HepG2 (cell line): Measurements from ENCODE around the gene CHADL. TPM values are rescaled to one million over a fixed set of nuclear protein-coding genes. Genes with fewer than 3 reads are reported as not detected.

ENCODE experiments used
- ARNT ChIP-seq: fragments of 450-650 bp; IDR thresholded peaks from 2 replicates; pipeline ENCODE4 v1.6.1; 2017
- CBX1 ChIP-seq: IDR thresholded peaks from one replicate; pipeline ENCODE4 v1.6.1; 2016; ENCODE audit warnings: antibody characterized with exemption, low read depth
- CHD2 ChIP-seq: IDR thresholded peaks from 2 replicates; pipeline ENCODE4 v1.6.1; 2011; ENCODE audit warnings: low read depth, low read length, improper control_type of control experiment
- KDM2A ChIP-seq: sonication (generic); formaldehyde crosslinking; IDR thresholded peaks from 2 replicates; pipeline ENCODE4 v1.4.0; 2020; ENCODE audit warnings: low read depth, missing genetic modification reagents, borderline replicate concordance
- KLF13 ChIP-seq: sonication (generic); formaldehyde crosslinking; IDR thresholded peaks from 2 replicates; pipeline ENCODE4 v1.4.0; 2020; ENCODE audit warnings: mild to moderate bottlenecking, missing genetic modification reagents
- MBD4 ChIP-seq: IDR thresholded peaks from 2 replicates; pipeline ENCODE4 v1.6.1; 2012; ENCODE audit warnings: low read length, inconsistent platforms, borderline replicate concordance
- MXI1 ChIP-seq: IDR thresholded peaks from 3 replicates; pipeline ENCODE4 v1.6.1; 2012; ENCODE audit warnings: low read depth, low read length, inconsistent platforms, borderline replicate concordance
- NKX3-1 ChIP-seq: sonication (generic); formaldehyde crosslinking; IDR thresholded peaks from 2 replicates; pipeline ENCODE4 v1.5.0; 2020; ENCODE audit warnings: missing genetic modification reagents
- PAWR ChIP-seq: sonication (generic); formaldehyde crosslinking; IDR thresholded peaks from 2 replicates; pipeline ENCODE4 v1.4.0; 2020; ENCODE audit warnings: missing genetic modification reagents, mild to moderate bottlenecking, borderline replicate concordance
- SOX6 ChIP-seq, 2 experiments: fragments of 450-650 bp in 1 of 2; sonication (generic) in 1 of 2; formaldehyde crosslinking in 1 of 2; IDR thresholded peaks; 2 replicates each; pipeline versions ENCODE4 v1.4.0 to v1.6.1; 2017 to 2020; ENCODE audit warnings: antibody characterized with exemption in 1 of 2, mild to moderate bottlenecking in 1 of 2, missing genetic modification reagents in 1 of 2
- SP2 ChIP-seq: sonication (generic); formaldehyde crosslinking; IDR thresholded peaks from 2 replicates; pipeline ENCODE4 v1.5.1; 2020; ENCODE audit warnings: mild to moderate bottlenecking, missing genetic modification reagents
- SP4 ChIP-seq: sonication (generic); formaldehyde crosslinking; IDR thresholded peaks from 2 replicates; pipeline ENCODE4 v1.8.1; 2023; ENCODE audit warnings: mild to moderate bottlenecking, missing genetic modification reagents
- SRSF1 ChIP-seq: fragments of 200-400 bp; formaldehyde crosslinking; optimal IDR thresholded peaks from 2 replicates; pipeline ENCODE3; 2017; ENCODE audit warnings: mild to moderate bottlenecking, low read depth, low read length, moderate library complexity
- SRSF9 ChIP-seq: fragments of 200-400 bp; formaldehyde crosslinking; IDR thresholded peaks from 2 replicates; pipeline ENCODE4 v1.6.1; 2018; ENCODE audit warnings: borderline replicate concordance, mild to moderate bottlenecking, low read depth, low read length; ENCODE audit not compliant: insufficient read depth, poor library complexity, severe bottlenecking
- ZNF546 ChIP-seq: sonication (generic); formaldehyde crosslinking; conservative IDR thresholded peaks from 2 replicates; pipeline ENCODE4 v1.8.1; 2023; ENCODE audit warnings: mild to moderate bottlenecking, missing genetic modification reagents
- ZNF563 ChIP-seq: sonication (generic); formaldehyde crosslinking; IDR thresholded peaks from 2 replicates; pipeline ENCODE4 v1.8.0; 2022; ENCODE audit warnings: mild to moderate bottlenecking, moderate library complexity, missing genetic modification reagents
- ZNF572 ChIP-seq: sonication (generic); formaldehyde crosslinking; IDR thresholded peaks from 2 replicates; pipeline ENCODE4 v1.5.1; 2020; ENCODE audit warnings: mild to moderate bottlenecking, missing genetic modification reagents
- ZNF749 ChIP-seq: sonication (generic); formaldehyde crosslinking; IDR thresholded peaks from 2 replicates; pipeline ENCODE4 v1.8.0; 2022; ENCODE audit warnings: mild to moderate bottlenecking, missing genetic modification reagents, moderate library complexity, borderline replicate concordance
- ZNF879 ChIP-seq: sonication (generic); formaldehyde crosslinking; IDR thresholded peaks from 2 replicates; pipeline ENCODE4 v1.8.1; 2023; ENCODE audit warnings: missing genetic modification reagents
- ZSCAN25 ChIP-seq: sonication (generic); formaldehyde crosslinking; IDR thresholded peaks from 2 replicates; pipeline ENCODE4 v1.8.0; 2022; ENCODE audit warnings: mild to moderate bottlenecking, missing genetic modification reagents
- polyA plus RNA-seq, 8 experiments: library from polyadenylated mRNA; depleted of rRNA in 3 of 8; stranded (reverse) in 7 of 8; unstranded in 1 of 8; fragments of >200 nt; fragmentation: Illumina TruSeq in 4 of 8; extraction: Trizol in 4 of 8; gene quantifications; 2 replicates each; pipeline versions ENCODE4 v1.2.1 to v1.2.3, GENCODE V29; 2011 to 2016; ENCODE audit warnings: low read depth in 4 of 8, missing spikeins in 1 of 8, mixed read lengths in 1 of 8; ENCODE audit not compliant: insufficient read depth in 1 of 8
- total RNA-seq, 5 experiments: library from RNA; depleted of rRNA; stranded (reverse); fragments of >200 nt; fragmentation: Illumina TruSeq; extraction: Trizol; gene quantifications; 2 replicates each; pipeline ENCODE4 v1.2.3, GENCODE V29; 2016; ENCODE audit warnings: low read depth in 1 of 5
- TF ChIP-seq, protein P1 (sequence below): sonication (generic); formaldehyde crosslinking; IDR thresholded peaks from 2 replicates; pipeline ENCODE4 v1.4.0; 2020; ENCODE audit warnings: low read depth, missing genetic modification reagents
- TF ChIP-seq, protein P2 (sequence below): sonication (generic); formaldehyde crosslinking; IDR thresholded peaks from 2 replicates; pipeline ENCODE4 v1.5.0; 2020; ENCODE audit warnings: mild to moderate bottlenecking, low read depth, missing genetic modification reagents, borderline replicate concordance
- TF ChIP-seq, protein P3 (sequence below): sonication (generic); formaldehyde crosslinking; IDR thresholded peaks from 2 replicates; pipeline ENCODE4 v1.5.0; 2020; ENCODE audit warnings: missing genetic modification reagents

Gene CHADL
- total and polyA plus RNA-seq, 2 of the 13 experiments (the other 11 are each of a cell fraction or from before 2014, with no cell fraction given), result 2.8 to 8.1 TPM

DNA sequence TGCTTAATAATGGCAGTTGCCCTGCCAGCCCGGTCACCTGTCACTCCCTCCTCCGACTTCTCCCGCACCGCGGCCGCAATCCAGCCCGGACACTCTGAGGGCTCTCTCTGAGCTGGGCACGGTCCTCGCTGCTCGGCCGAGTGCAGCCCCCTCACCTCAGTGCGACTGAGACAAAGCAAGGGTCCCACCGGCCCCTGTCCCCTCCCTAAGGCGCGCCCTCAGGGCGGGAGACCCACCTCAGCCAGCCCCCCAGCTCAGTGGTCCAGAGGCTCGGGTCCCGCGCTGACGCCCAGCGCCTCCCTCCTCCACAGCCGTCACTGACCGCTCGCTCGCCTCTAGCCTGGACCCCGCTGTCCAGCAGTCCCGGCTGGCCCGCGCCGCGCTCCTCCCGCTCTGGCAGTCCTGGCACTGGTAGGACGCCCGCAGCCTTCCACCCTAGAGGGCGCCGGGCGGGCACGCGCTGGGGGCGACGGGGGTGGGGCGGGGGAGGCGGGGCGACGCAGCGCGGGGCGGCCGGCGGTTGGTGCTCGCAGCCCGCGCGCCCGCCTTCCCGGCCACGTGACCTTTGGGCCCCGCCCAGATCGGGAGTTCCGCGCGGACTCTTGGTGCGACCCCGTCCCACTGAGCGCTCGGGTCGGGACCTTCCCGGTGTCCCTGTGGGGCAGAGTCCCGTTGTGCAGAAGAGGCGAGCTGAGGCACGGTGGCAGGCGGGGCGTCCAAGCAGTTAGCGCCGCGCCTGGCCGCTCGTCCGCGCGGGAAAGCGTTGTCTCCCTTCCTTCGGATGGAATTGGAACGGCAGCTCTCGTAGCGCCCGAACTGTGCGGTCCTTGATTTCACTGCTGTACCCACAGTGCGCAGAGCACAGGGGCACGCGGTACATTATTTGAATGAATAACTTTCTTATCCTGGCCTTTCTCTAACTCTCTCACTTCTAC, 43.4 kb downstream of the CHADL start (continued):
- no peak for TF ChIP-seq CBX1
- TF ChIP-seq, protein P1, sequence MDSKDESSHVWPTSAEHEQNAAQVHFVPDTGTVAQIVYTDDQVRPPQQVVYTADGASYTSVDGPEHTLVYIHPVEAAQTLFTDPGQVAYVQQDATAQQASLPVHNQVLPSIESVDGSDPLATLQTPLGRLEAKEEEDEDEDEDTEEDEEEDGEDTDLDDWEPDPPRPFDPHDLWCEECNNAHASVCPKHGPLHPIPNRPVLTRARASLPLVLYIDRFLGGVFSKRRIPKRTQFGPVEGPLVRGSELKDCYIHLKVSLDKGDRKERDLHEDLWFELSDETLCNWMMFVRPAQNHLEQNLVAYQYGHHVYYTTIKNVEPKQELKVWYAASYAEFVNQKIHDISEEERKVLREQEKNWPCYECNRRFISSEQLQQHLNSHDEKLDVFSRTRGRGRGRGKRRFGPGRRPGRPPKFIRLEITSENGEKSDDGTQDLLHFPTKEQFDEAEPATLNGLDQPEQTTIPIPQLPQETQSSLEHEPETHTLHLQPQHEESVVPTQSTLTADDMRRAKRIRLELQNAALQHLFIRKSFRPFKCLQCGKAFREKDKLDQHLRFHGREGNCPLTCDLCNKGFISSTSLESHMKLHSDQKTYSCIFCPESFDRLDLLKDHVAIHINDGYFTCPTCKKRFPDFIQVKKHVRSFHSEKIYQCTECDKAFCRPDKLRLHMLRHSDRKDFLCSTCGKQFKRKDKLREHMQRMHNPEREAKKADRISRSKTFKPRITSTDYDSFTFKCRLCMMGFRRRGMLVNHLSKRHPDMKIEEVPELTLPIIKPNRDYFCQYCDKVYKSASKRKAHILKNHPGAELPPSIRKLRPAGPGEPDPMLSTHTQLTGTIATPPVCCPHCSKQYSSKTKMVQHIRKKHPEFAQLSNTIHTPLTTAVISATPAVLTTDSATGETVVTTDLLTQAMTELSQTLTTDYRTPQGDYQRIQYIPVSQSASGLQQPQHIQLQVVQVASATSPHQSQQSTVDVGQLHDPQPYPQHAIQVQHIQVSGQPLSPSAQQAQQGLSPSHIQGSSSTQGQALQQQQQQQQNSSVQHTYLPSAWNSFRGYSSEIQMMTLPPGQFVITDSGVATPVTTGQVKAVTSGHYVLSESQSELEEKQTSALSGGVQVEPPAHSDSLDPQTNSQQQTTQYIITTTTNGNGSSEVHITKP, result no peak
- TF ChIP-seq CHD2, result no peak
- TF ChIP-seq PAWR (CRISPR knock-in tag), result no peak
- 0 out of 2 replicates have a peak, but pooled peaks have one; percentile 61 for TF ChIP-seq ZNF749
- peak; percentile 89 for TF ChIP-seq SP4 (CRISPR knock-in tag)
- no peak for TF ChIP-seq SRSF9
- no peak for TF ChIP-seq ARNT
- TF ChIP-seq KDM2A (CRISPR knock-in tag), result peak; percentile 26; the same call in 1 of the 2 replicates
- TF ChIP-seq, protein P2, sequence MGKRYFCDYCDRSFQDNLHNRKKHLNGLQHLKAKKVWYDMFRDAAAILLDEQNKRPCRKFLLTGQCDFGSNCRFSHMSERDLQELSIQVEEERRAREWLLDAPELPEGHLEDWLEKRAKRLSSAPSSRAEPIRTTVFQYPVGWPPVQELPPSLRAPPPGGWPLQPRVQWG (CRISPR knock-in tag), result no peak
- TF ChIP-seq SRSF1, result peak; percentile 18
- peak; percentile 72 for TF ChIP-seq SP2 (CRISPR knock-in tag)
- TF ChIP-seq MBD4, result no peak
- no peak for TF ChIP-seq ZNF546
- peak; percentile 87 for TF ChIP-seq ZNF563 (CRISPR knock-in tag)
- peak; percentile 65; the same call in 1 of the 3 replicates for TF ChIP-seq MXI1
- no peak for TF ChIP-seq ZNF879 (CRISPR knock-in tag)
- TF ChIP-seq KLF13 (CRISPR knock-in tag), result no peak
- no peak for TF ChIP-seq ZNF572 (CRISPR knock-in tag)
- TF ChIP-seq, protein P3, sequence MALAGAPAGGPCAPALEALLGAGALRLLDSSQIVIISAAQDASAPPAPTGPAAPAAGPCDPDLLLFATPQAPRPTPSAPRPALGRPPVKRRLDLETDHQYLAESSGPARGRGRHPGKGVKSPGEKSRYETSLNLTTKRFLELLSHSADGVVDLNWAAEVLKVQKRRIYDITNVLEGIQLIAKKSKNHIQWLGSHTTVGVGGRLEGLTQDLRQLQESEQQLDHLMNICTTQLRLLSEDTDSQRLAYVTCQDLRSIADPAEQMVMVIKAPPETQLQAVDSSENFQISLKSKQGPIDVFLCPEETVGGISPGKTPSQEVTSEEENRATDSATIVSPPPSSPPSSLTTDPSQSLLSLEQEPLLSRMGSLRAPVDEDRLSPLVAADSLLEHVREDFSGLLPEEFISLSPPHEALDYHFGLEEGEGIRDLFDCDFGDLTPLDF (CRISPR knock-in tag), result no peak
- no peak for TF ChIP-seq ZSCAN25
- no peak for TF ChIP-seq NKX3-1 (CRISPR knock-in tag)
- no peak for TF ChIP-seq SOX6 (IDR thresholded peaks at IDR 0.05)
- peak; percentile 9; the same call in 1 of the 2 replicates for TF ChIP-seq SOX6 (CRISPR knock-in tag; IDR thresholded peaks at IDR 0.05)
